Activated naive CD4-positive, alpha-beta T cell treated with anti-CD3 and anti-CD28 coated beads for 36 hours (primary cell): ENCODE measurements around the gene PPP1R13L. TPM values are rescaled to one million over a fixed set of nuclear protein-coding genes. Genes with fewer than 3 reads are reported as not detected.

Source experiments
- CTCF ChIA-PET: fragments of 350-600 bp; sonication (Branson Sonifier 250); formaldehyde crosslinking; loops from one replicate; lab custom pipeline; 2021; ENCODE audit warnings: antibody characterized with exemption; lab: Charles Lee
- DNase-seq: peaks from one replicate; pipeline ENCODE4 v3.0.0-alpha.2; 2020
- H3K27ac Mint-ChIP-seq: one replicate; pipeline ENCODE4 v1.8.0; 2021; ENCODE audit warnings: mild to moderate bottlenecking, mixed read lengths
- H3K27me3 Mint-ChIP-seq: one replicate; pipeline ENCODE4 v1.8.0; 2021; ENCODE audit warnings: low read depth, mixed read lengths
- H3K36me3 Mint-ChIP-seq: one replicate; pipeline ENCODE4 v1.8.0; 2021; ENCODE audit warnings: low read depth, mixed read lengths
- H3K4me1 Mint-ChIP-seq: one replicate; pipeline ENCODE4 v1.8.0; 2021; ENCODE audit warnings: low read depth, mixed read lengths
- H3K4me3 Mint-ChIP-seq: one replicate; pipeline ENCODE4 v1.8.0; 2021; ENCODE audit warnings: mild to moderate bottlenecking, moderate library complexity, mixed read lengths
- H3K9me3 Mint-ChIP-seq: one replicate; pipeline ENCODE4 v1.8.0; 2021; ENCODE audit warnings: mixed read lengths
- intact Hi-C: fragments of 100-400 bp; cut with micrococcal nuclease; formaldehyde crosslinking; loops from one replicate; pipeline ENCODE4 v1.15.1; 2023
- total RNA-seq, 2 experiments: library from RNA; stranded (reverse); gene quantifications; one replicate each; pipeline ENCODE4 v1.2.3, GENCODE V29; 2021

Gene PPP1R13L
- total RNA-seq, 2 experiments from 2014 or later = 4.0 to 4.8 TPM

GRCh38 chr19:45356760-45357444, 48.0 kb downstream of the PPP1R13L start:
- DNase-seq = no peak
- Mint-ChIP-seq H3K4me1 (no peaks in the 10 kb centered on the region), H3K4me3 (no peak overlapping the region), H3K36me3 (peaks cover 18% of the 10 kb centered on the region), H3K9me3 (no peaks in the 10 kb centered on the region), H3K27ac (no peak overlapping the region), H3K27me3 (no peaks in the 10 kb centered on the region)
- intact Hi-C loops = no loop called here
- CTCF ChIA-PET = no interaction called here

- intact Hi-C loops = no loop called here
- CTCF ChIA-PET = no interaction called here
Measured at GRCh38 chr19:45355910-45356309, 49.0 kb downstream of the PPP1R13L start.

GRCh38 chr19:45355402-45355801, 49.5 kb downstream of the PPP1R13L start:
- DNase-seq = no peak
- no peaks in the 10 kb centered on the region for H3K4me1 Mint-ChIP-seq
- H3K27me3 Mint-ChIP-seq = no peaks in the 10 kb centered on the region
- intact Hi-C loops = no loop called here
- H3K36me3 Mint-ChIP-seq = peaks cover 16% of the 10 kb centered on the region
- CTCF ChIA-PET = no interaction called here
- H3K9me3 Mint-ChIP-seq = no peaks in the 10 kb centered on the region
- H3K4me3 Mint-ChIP-seq = no peak overlapping the region
- H3K27ac Mint-ChIP-seq = no peak overlapping the region

More at GRCh38 chr19:45355910-45356309, 49.0 kb downstream of the PPP1R13L start:
- no peak for DNase-seq
- Mint-ChIP-seq H3K4me3 (no peak overlapping the region), H3K27ac (no peak overlapping the region), H3K9me3 (no peaks in the 10 kb centered on the region), H3K4me1 (no peaks in the 10 kb centered on the region), H3K27me3 (no peaks in the 10 kb centered on the region), H3K36me3 (peaks cover 16% of the 10 kb centered on the region)

GRCh38 chr19:45354241-45354842, 50.5 kb downstream of the PPP1R13L start:
- H3K27ac Mint-ChIP-seq = no peak overlapping the region
- H3K4me3 Mint-ChIP-seq = no peak overlapping the region
- no peaks in the 10 kb centered on the region for H3K9me3 Mint-ChIP-seq
- H3K4me1 Mint-ChIP-seq = no peaks in the 10 kb centered on the region
- CTCF ChIA-PET = no interaction called here
- intact Hi-C loops = no loop called here
- no peaks in the 10 kb centered on the region for H3K27me3 Mint-ChIP-seq
- no peak for DNase-seq
- H3K36me3 Mint-ChIP-seq = peaks cover 15% of the 10 kb centered on the region

- Mint-ChIP-seq H3K27ac (no peak overlapping the region), H3K9me3 (no peaks in the 10 kb centered on the region), H3K4me3 (no peak overlapping the region), H3K27me3 (no peaks in the 10 kb centered on the region), H3K36me3 (peaks cover 15% of the 10 kb centered on the region), H3K4me1 (no peaks in the 10 kb centered on the region)
- DNase-seq = no peak
- intact Hi-C loops = no loop called here
- CTCF ChIA-PET = interaction anchor here (1.0 kb wide), 1 partner anchor 14 kb away, joined by 3 read pairs; no protein-coding TSS in a partner anchor
Measured at GRCh38 chr19:45352914-45353796, 51.7 kb downstream of the PPP1R13L start.

- H3K4me3 Mint-ChIP-seq = no peak overlapping the region
- no peaks in the 10 kb centered on the region for H3K27me3 Mint-ChIP-seq
- H3K36me3 Mint-ChIP-seq = peaks cover 15% of the 10 kb centered on the region
- H3K27ac Mint-ChIP-seq = no peak overlapping the region
- H3K4me1 Mint-ChIP-seq = no peaks in the 10 kb centered on the region
- CTCF ChIA-PET = interaction anchor here (1.0 kb wide), 1 partner anchor 13 kb away, joined by 3 read pairs; no protein-coding TSS in a partner anchor
- DNase-seq = no peak
- intact Hi-C loops = no loop called here
- no peaks in the 10 kb centered on the region for H3K9me3 Mint-ChIP-seq
Measured at GRCh38 chr19:45352471-45352870, 52.4 kb downstream of the PPP1R13L start.

GRCh38 chr19:45352062-45352461, 52.8 kb downstream of the PPP1R13L start:
- Mint-ChIP-seq H3K4me3 (no peak overlapping the region), H3K9me3 (no peaks in the 10 kb centered on the region), H3K36me3 (peaks cover 11% of the 10 kb centered on the region), H3K4me1 (no peaks in the 10 kb centered on the region), H3K27ac (no peak overlapping the region), H3K27me3 (no peaks in the 10 kb centered on the region)
- intact Hi-C loops = no loop called here
- no peak for DNase-seq
- CTCF ChIA-PET = interaction anchor here (1.0 kb wide), 1 partner anchor 13 kb away, joined by 3 read pairs; no protein-coding TSS in a partner anchor

- no peak overlapping the region for H3K27ac Mint-ChIP-seq
- DNase-seq = no peak
- no peaks in the 10 kb centered on the region for H3K9me3 Mint-ChIP-seq
- no peak overlapping the region for H3K4me3 Mint-ChIP-seq
- no peaks in the 10 kb centered on the region for H3K27me3 Mint-ChIP-seq
- peaks cover 10% of the 10 kb centered on the region for H3K36me3 Mint-ChIP-seq
- CTCF ChIA-PET = no interaction called here
- intact Hi-C loops = no loop called here
- no peaks in the 10 kb centered on the region for H3K4me1 Mint-ChIP-seq
Measured at GRCh38 chr19:45351401-45351952, 53.4 kb downstream of the PPP1R13L start.

- intact Hi-C loops = no loop called here
- H3K36me3 Mint-ChIP-seq = peaks cover 6% of the 10 kb centered on the region
Measured at GRCh38 chr19:45350477-45351058, 54.3 kb downstream of the PPP1R13L start.

GRCh38 chr19:45349430-45349941, 55.4 kb downstream of the PPP1R13L start:
- Mint-ChIP-seq H3K4me3 (no peak overlapping the region), H3K27me3 (peaks cover 13% of the 10 kb centered on the region), H3K4me1 (no peaks in the 10 kb centered on the region), H3K27ac (no peak overlapping the region), H3K9me3 (no peaks in the 10 kb centered on the region), H3K36me3 (peaks cover 3% of the 10 kb centered on the region)
- no peak for DNase-seq
- CTCF ChIA-PET = no interaction called here
- intact Hi-C loops = no loop called here

More at GRCh38 chr19:45350477-45351058, 54.3 kb downstream of the PPP1R13L start:
- CTCF ChIA-PET = interaction anchor here (0.6 kb wide), 1 partner anchor 362 kb away, joined by 3 read pairs; no protein-coding TSS in a partner anchor
- DNase-seq = no peak
- Mint-ChIP-seq H3K9me3 (no peaks in the 10 kb centered on the region), H3K4me3 (no peak overlapping the region), H3K4me1 (no peaks in the 10 kb centered on the region), H3K27me3 (peaks cover 7% of the 10 kb centered on the region), H3K27ac (peak overlapping the region; percentile 13)

GRCh38 chr19:45349126-45349415, 55.8 kb downstream of the PPP1R13L start:
- CTCF ChIA-PET = no interaction called here
- H3K27me3 Mint-ChIP-seq = peaks cover 16% of the 10 kb centered on the region
- peaks cover 3% of the 10 kb centered on the region for H3K36me3 Mint-ChIP-seq

More at GRCh38 chr19:45349126-45349415, 55.8 kb downstream of the PPP1R13L start:
- Mint-ChIP-seq H3K4me1 (no peaks in the 10 kb centered on the region), H3K27ac (no peak overlapping the region), H3K4me3 (no peak overlapping the region), H3K9me3 (no peaks in the 10 kb centered on the region)
- DNase-seq = no peak
- intact Hi-C loops = no loop called here
